HG03520 (cell line): ENCODE results near the gene ANKRD29.

ENCODE experiments used
- ATAC-seq: cut with Tn5 transposase; IDR thresholded peaks from one replicate; pipeline ENCODE4 v1.9.1; 2021; ENCODE audit warnings: mild to moderate bottlenecking, moderate library complexity; ENCODE audit not compliant: unreplicated experiment

The ANKRD29 gene

DNA sequence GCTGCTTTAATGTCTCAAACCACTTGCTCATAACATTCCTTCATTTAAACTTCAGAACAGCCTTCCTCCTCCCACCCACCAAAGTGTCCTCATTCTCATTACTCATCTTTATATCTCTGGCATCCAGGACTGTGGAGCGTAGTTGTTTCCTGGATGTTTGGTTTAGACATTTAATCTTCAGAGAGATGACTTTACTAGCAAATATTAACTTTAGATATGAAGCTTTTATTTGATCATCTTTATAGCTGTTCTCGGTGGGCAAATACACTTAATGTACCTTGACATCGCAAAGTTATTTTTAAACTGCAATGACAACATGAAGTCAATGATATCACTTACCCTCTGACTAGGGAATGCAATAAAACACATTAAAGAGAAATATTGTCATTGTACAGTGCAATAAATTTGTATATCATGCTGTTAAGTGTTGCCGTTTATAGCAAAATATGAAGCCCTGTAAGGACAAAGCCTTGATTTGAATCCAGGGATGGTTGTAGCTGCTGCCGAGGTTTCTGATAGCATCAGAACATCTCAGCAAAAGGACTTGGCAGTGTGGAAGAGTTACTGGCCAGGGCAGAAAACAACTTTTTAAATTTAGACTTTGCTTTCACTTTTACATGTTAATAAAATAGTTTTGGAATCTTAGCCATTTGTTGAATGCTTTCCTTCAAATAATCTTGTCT, 21.9 kb upstream of the ANKRD29 start:
- ATAC-seq, result no peak

DNA sequence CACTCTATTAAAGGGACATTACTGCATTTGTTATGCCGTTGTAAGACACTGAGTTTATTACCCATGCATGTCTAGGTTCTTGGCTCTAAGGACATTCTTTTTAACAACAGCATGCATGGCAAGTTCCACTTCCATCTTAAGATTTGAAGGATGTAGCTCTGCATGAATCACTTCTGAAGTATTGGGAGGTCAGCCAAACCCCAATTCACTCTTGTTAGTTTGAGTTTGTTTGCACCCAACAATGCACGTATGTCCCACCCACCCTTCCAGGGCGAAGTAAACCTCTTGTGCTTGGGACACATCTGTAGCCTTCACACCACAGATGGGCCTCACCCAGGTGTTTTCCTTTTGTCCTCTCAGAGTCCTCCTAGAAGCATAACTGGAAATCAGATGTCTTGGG, 21.0 kb upstream of the ANKRD29 start:
- no peak for ATAC-seq

DNA sequence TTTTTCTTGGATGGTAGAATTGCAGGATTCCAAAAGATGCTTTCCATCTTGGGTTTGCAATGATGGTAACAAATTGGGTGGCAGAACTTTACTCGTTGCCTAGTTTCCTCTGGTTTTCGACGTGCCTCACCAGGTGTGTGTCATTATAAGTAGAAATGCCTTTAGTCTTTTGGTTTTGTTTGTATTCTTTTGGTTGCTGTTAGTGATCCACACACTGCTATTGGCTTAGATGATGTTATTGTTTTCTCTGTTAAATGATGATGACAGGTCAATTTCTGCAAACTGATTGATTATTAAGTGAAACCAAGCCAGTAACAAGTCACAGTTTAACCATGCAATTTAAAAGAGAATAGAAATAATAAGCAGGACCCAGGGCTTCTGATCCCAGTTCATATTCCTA, 20.4 kb upstream of the ANKRD29 start:
- no peak for ATAC-seq

- ATAC-seq, result no peak
Observed at GRCh38 chr18:23682472-23682871, 19.8 kb upstream of the ANKRD29 start.

GRCh38 chr18:23682045-23682444, 19.3 kb upstream of the ANKRD29 start:
- ATAC-seq, result no peak

DNA sequence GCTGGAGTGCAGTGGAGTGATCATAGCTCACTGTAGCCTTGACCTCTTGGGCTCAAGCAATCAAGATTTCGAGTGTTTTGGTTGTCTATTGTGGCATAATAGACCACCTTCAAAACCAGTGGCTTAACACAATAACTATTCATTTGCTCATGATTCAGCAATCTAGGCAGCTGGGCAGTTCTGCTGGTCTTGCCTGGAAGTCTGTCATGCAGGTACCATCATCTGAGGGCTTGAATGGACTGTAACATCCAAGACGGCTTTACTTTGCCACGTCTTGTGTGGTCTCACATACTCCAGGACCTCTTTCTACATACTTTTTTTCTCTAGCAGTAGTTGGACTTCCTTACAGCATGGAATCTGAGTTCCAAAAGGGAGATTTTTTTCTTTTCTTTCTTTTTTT, 13.2 kb upstream of the ANKRD29 start:
- ATAC-seq, result no peak

- ATAC-seq, result no peak
Observed at GRCh38 chr18:23675236-23675635, 12.5 kb upstream of the ANKRD29 start.

GRCh38 chr18:23673725-23674124, 11.0 kb upstream of the ANKRD29 start:
- ATAC-seq, result no peak

- ATAC-seq, result no peak
Observed at GRCh38 chr18:23671564-23671963, 8.9 kb upstream of the ANKRD29 start.

DNA sequence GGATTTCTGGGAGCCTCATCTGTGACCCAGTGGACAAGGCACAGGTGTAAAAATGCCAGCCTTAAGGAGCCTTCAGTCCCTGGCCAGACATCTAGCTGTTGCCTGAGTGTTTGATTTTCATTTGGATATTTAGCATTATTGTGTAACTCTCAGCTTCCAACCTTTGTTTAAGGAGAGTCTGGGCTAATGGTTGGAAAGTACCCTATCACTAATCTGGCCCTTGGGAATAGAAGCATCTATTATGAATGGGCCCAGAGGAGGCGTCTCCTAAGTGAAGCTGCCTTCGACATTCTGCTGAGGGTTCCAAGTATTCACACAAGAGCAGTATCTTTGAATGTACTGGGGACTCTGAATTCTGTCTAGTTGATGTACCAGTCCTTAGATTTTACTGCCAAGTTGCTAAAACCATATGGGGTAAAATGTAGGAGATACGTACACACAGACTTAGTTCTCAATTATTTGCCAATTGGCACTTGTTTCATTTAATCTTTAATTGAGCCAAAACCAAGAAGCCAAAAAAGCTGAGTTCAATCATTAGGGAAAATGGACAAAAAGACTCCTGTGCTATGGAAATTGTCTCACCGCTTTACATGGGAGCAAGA, 7.2 kb upstream of the ANKRD29 start:
- ATAC-seq, result no peak

DNA sequence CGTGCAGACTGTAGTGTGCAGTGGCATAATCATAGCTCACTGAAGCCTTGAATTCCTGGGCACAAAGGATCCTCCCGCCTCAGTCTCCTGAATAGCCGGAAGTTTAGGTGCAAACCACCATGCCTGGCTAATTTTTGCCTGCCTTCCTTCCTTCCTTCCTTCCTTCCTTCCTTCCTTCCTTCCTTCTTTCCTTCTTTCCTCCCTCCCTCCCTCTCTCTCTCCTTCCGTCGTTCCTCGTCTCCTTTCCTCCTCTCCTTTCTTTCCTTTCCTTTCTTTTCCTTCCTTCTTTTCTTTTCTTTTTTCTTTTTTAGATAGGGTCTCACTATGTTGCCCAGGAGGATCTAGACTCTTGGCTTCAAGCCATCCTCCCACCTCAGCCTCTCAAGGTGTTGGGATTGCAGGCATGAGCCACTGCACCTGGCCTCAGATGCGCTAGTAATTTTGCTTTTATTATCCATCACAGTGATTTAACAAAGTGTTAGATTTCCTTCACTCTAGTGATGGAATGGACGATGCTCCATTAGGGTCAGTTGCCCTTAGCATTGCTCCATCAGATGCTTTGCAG, 6.6 kb upstream of the ANKRD29 start:
- ATAC-seq, result no peak

DNA sequence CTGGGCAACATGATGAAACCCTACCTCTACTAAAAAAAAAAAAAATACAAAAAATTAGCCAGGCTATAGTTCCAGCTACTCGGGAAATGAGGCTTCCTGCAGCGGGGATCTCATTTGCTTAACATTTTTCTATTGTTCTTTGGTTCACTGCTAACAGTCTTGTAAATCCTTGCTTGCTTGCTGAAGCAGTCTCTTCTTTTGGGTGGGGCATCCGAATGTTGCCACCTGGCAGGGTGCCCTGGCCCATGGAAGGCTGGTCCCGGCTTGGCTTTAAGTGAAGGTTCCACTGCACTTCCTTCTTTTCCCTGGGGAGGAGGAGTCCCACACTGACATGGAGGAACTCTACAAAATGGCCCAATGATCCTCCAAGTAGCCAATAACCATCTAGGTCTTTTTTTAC, 6.0 kb upstream of the ANKRD29 start:
- ATAC-seq, result no peak

DNA sequence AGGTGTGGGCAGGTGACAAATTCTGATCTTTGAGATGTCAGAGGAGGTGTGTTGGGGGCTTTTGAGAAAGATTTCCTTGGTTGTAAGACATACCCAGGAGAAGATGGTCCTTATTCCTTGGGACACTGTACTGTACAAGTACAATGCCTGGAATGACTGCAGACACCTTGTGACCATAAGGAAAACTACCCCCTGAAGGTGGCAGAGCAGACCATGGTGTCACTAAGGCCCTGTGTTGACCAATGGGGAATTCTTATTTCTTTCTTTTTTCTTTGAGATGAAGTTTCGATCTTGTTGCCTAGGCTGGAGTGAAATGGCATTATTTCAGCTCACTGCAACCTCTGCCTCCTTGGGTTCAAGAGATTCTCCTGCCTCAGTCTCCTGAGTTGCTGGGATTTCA, 4.4 kb upstream of the ANKRD29 start:
- ATAC-seq, result no peak

- ATAC-seq, result no peak
Observed at GRCh38 chr18:23664674-23665073, 2.0 kb upstream of the ANKRD29 start.

GRCh38 chr18:23661735-23662308, 889 bp downstream of the ANKRD29 start:
- no peak for ATAC-seq

DNA sequence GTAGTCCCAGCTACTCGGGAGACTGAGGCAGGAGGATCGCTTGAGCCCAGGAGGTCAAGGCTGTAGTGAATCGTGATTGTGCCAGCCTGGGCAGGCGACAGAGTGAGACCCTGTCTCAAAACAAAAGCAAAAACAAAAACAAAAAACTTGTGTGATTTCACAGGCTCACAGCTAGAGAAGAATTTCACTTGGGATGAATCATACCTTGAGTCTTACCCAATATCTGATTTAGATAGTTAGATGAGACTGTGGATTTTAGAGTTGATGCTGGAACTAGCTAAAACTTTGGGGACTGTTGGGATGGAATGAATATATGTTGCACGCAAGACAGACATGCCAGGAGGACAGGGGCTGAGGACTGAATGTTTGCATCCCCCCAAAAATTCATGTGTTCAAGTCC, 4.4 kb downstream of the ANKRD29 start:
- no peak for ATAC-seq

- ATAC-seq, result no peak
Observed at GRCh38 chr18:23652232-23652631, 10.5 kb downstream of the ANKRD29 start.

GRCh38 chr18:23650968-23651927, 11.5 kb downstream of the ANKRD29 start:
- no peak for ATAC-seq

DNA sequence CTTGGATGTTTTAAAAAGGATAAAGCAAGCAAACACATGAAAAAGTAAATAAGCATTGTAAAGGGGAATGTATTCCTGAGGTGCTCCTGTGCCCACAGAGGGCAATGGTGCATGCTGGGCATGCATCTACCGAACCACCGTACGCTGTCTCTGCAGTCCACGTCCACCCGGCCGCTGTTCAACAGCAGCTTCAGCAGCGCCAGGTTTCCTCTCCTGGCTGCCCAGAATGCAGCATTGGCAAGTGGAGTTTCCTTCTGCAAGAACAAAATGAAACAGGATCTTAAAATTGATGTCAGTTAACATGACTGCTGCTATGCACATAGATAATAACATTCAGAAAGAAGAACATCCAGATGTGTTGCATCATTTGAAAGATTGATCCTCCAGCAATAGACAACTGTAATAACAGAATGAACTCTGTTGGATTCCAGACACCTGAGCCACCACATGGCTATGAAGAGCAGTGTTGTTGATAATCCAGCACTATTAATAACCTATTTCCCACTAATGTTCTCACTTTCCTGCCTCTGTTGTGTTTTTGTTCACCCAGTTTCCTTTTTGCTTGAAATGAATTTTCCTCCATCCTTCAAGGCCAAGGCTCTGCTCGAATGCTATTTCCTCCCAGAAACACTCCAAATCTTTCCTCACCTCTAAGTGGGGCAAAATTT, 13.6 kb downstream of the ANKRD29 start:
- no peak for ATAC-seq

GRCh38 chr18:23648456-23648855, 14.3 kb downstream of the ANKRD29 start:
- ATAC-seq, result no peak

- ATAC-seq, result no peak
Observed at GRCh38 chr18:23646282-23646681, 16.4 kb downstream of the ANKRD29 start.
